Neural progenitor cell (in vitro differentiated cells): ENCODE data around the gene DBH. TPM values are rescaled to one million over a fixed set of nuclear protein-coding genes. Genes with fewer than 3 reads are reported as not detected.

Source experiments
- DNase-seq: peaks from one replicate; pipeline ENCODE4 v3.0.0-alpha.2; 2016; ENCODE audit warnings: low spot score
- H2AFZ ChIP-seq: fragments of 200-600 bp; sonication (generic); replicated peaks from 2 replicates; pipeline ENCODE4 v1.6.1; 2016; ENCODE audit warnings: antibody characterized with exemption
- H3F3A ChIP-seq: fragments of 200-600 bp; sonication (generic); 2 replicates; pipeline ENCODE4 v1.6.1; 2016; ENCODE audit warnings: antibody characterized with exemption, low read depth
- H3K27ac ChIP-seq: fragments of 200-600 bp; sonication (generic); 2 replicates; pipeline ENCODE4 v1.5.1; 2016; ENCODE audit warnings: mild to moderate bottlenecking
- H3K27me3 ChIP-seq: fragments of 200-600 bp; sonication (generic); 2 replicates; pipeline ENCODE4 v1.6.1; 2016; ENCODE audit warnings: mild to moderate bottlenecking, moderate library complexity
- H3K36me3 ChIP-seq: fragments of 200-600 bp; sonication (generic); 2 replicates; pipeline ENCODE4 v1.5.1; 2016
- H3K4me1 ChIP-seq: fragments of 200-600 bp; sonication (generic); 2 replicates; pipeline ENCODE4 v1.6.1; 2016; ENCODE audit warnings: mixed run types
- H3K4me2 ChIP-seq: fragments of 200-600 bp; sonication (generic); 2 replicates; pipeline ENCODE4 v1.6.1; 2016
- H3K4me3 ChIP-seq: fragments of 200-600 bp; sonication (generic); 2 replicates; pipeline ENCODE4 v1.5.1; 2016
- H3K79me2 ChIP-seq: fragments of 200-600 bp; sonication (generic); 2 replicates; pipeline ENCODE4 v1.6.1; 2016; ENCODE audit warnings: low read depth
- H3K9ac ChIP-seq: fragments of 200-600 bp; sonication (generic); 2 replicates; pipeline ENCODE4 v1.6.1; 2016
- H3K9me3 ChIP-seq: fragments of 200-600 bp; sonication (generic); 2 replicates; pipeline ENCODE4 v1.5.1; 2016; ENCODE audit warnings: low read depth
- H4K20me1 ChIP-seq: fragments of 200-600 bp; sonication (generic); 2 replicates; pipeline ENCODE4 v1.6.1; 2016; ENCODE audit warnings: low read depth
- H3K27ac Mint-ChIP-seq: 3 replicates; pipeline ENCODE4 v1.8.0; 2021; ENCODE audit warnings: mixed read lengths
- H3K27me3 Mint-ChIP-seq: 2 replicates; pipeline ENCODE4 v1.8.0; 2022; ENCODE audit warnings: low read depth, mild to moderate bottlenecking, inconsistent platforms, moderate library complexity, mixed read lengths; ENCODE audit not compliant: insufficient read depth
- H3K36me3 Mint-ChIP-seq: 3 replicates; pipeline ENCODE4 v1.8.0; 2021; ENCODE audit warnings: mixed read lengths
- H3K4me1 Mint-ChIP-seq: 3 replicates; pipeline ENCODE4 v1.8.0; 2021; ENCODE audit warnings: mixed read lengths
- H3K4me3 Mint-ChIP-seq: 3 replicates; pipeline ENCODE4 v1.8.0; 2021; ENCODE audit warnings: mild to moderate bottlenecking, moderate library complexity, mixed read lengths
- H3K9me3 Mint-ChIP-seq: 3 replicates; pipeline ENCODE4 v1.8.0; 2020; ENCODE audit warnings: mixed read lengths
- CTCF ChIP-seq: fragments of 200-600 bp; sonication (generic); IDR thresholded peaks from 2 replicates; pipeline ENCODE4 v1.5.1; 2017; ENCODE audit warnings: antibody characterized with exemption, mild to moderate bottlenecking
- EZH2 ChIP-seq: fragments of 200-600 bp; sonication (generic); IDR thresholded peaks from 2 replicates; pipeline ENCODE4 v1.6.1; 2017; ENCODE audit warnings: antibody characterized with exemption, mild to moderate bottlenecking, moderate library complexity
- EZH2phosphoT487 ChIP-seq: fragments of 200-600 bp; sonication (generic); IDR thresholded peaks from 2 replicates; pipeline ENCODE4 v1.6.1; 2017; ENCODE audit warnings: antibody characterized with exemption
- total RNA-seq: library from RNA; depleted of rRNA; stranded (reverse); fragments of >200 nt; gene quantifications from 2 replicates; pipeline ENCODE4 v1.2.3, GENCODE V29; 2015; ENCODE audit warnings: low replicate concordance

The DBH gene
- total RNA-seq, 1 donor from 2014 or later: not detected

- Mint-ChIP-seq H3K4me1 (peaks cover 13% of the 10 kb centered on the region), H3K9me3 (peaks cover 9% of the 10 kb centered on the region), H3K4me3 (no peak overlapping the region), H3K36me3 (no peaks in the 10 kb centered on the region), H3K27me3 (peaks cover 17% of the 10 kb centered on the region), H3K27ac (no peak overlapping the region)
- H4K20me1 ChIP-seq: no peaks in the 10 kb centered on the region
- H3K36me3 ChIP-seq: no peaks in the 10 kb centered on the region
- no peaks in the 10 kb centered on the region for H3K9me3 ChIP-seq
- no peaks in the 10 kb centered on the region for H3K79me2 ChIP-seq
- no peaks in the 10 kb centered on the region for H3F3A ChIP-seq
- no peak overlapping the region for H3K9ac ChIP-seq
- DNase-seq: no peak
- no peak overlapping the region for H3K4me3 ChIP-seq
- TF ChIP-seq CTCF (no peak), EZH2phosphoT487 (no peak), EZH2 (no peak)
- no peaks in the 10 kb centered on the region for H3K27me3 ChIP-seq
- no peak overlapping the region for H3K4me2 ChIP-seq
- H3K27ac ChIP-seq: no peak overlapping the region
- H3K4me1 ChIP-seq: peaks cover 16% of the 10 kb centered on the region
- H2AFZ ChIP-seq: no peak overlapping the region
Observed at GRCh38 chr9:133629221-133630110, 6.7 kb upstream of the DBH start.

- H3F3A ChIP-seq: peaks cover 4% of the 10 kb centered on the region
- peaks cover 20% of the 10 kb centered on the region for H3K4me1 Mint-ChIP-seq
- no peaks in the 10 kb centered on the region for H3K36me3 ChIP-seq
- H3K27me3 ChIP-seq: no peaks in the 10 kb centered on the region
- no peak for DNase-seq
- no peak for TF ChIP-seq EZH2phosphoT487
- no peak for TF ChIP-seq EZH2
- no peak for TF ChIP-seq CTCF
- peaks cover 21% of the 10 kb centered on the region for H3K4me1 ChIP-seq
- H3K27me3 Mint-ChIP-seq: peaks cover 17% of the 10 kb centered on the region
- no peak overlapping the region for H3K4me2 ChIP-seq
- no peak overlapping the region for H3K27ac ChIP-seq
- H3K9ac ChIP-seq: no peak overlapping the region
- no peak overlapping the region for H3K27ac Mint-ChIP-seq
- peaks cover 6% of the 10 kb centered on the region for H3K9me3 Mint-ChIP-seq
- no peak overlapping the region for H3K4me3 ChIP-seq
- no peak overlapping the region for H3K4me3 Mint-ChIP-seq
- H3K79me2 ChIP-seq: no peaks in the 10 kb centered on the region
- H3K36me3 Mint-ChIP-seq: no peaks in the 10 kb centered on the region
- H4K20me1 ChIP-seq: no peaks in the 10 kb centered on the region
- H2AFZ ChIP-seq: no peak overlapping the region
- H3K9me3 ChIP-seq: no peaks in the 10 kb centered on the region
Observed at GRCh38 chr9:133631111-133631510, 5.1 kb upstream of the DBH start.

GRCh38 chr9:133632806-133633680 is 3.1 kb upstream of the DBH start:
- Histone ChIP-seq H3K79me2 (no peaks in the 10 kb centered on the region), H3F3A (peaks cover 4% of the 10 kb centered on the region), H3K9me3 (no peaks in the 10 kb centered on the region), H3K27ac (no peak overlapping the region), H3K36me3 (no peaks in the 10 kb centered on the region), H4K20me1 (no peaks in the 10 kb centered on the region), H3K4me3 (no peak overlapping the region), H3K4me1 (peaks cover 30% of the 10 kb centered on the region), H3K9ac (no peak overlapping the region), H3K27me3 (no peaks in the 10 kb centered on the region), H2AFZ (no peak overlapping the region), H3K4me2 (peak overlapping the region; percentile 28)
- H3K36me3 Mint-ChIP-seq: no peaks in the 10 kb centered on the region
- H3K27me3 Mint-ChIP-seq: peaks cover 10% of the 10 kb centered on the region
- peaks cover 33% of the 10 kb centered on the region for H3K4me1 Mint-ChIP-seq
- peak overlapping the region; percentile 87 for H3K27ac Mint-ChIP-seq
- no peak for DNase-seq
- no peak for TF ChIP-seq CTCF
- no peak for TF ChIP-seq EZH2
- TF ChIP-seq EZH2phosphoT487: no peak
- peak overlapping the region; percentile 58 for H3K4me3 Mint-ChIP-seq
- H3K9me3 Mint-ChIP-seq: no peaks in the 10 kb centered on the region
